Activated CD4-positive, alpha-beta memory T cell treated with anti-CD3 and anti-CD28 coated beads for 36 hours (primary cell): Measurements from ENCODE around the gene OR2S2. TPM values are rescaled to one million over a fixed set of nuclear protein-coding genes. Genes with fewer than 3 reads are reported as not detected.

Experiments
- CTCF ChIA-PET: fragments of 350-600 bp; sonication (Branson Sonifier 250); formaldehyde crosslinking; loops from one replicate; lab custom pipeline; 2021; ENCODE audit warnings: antibody characterized with exemption, inconsistent platforms; lab: Charles Lee
- POLR2A ChIA-PET: fragments of 350-600 bp; sonication (Branson Sonifier 250); formaldehyde crosslinking; loops from one replicate; lab custom pipeline; 2021; ENCODE audit warnings: antibody characterized with exemption; lab: Charles Lee
- DNase-seq: peaks from one replicate; pipeline ENCODE4 v3.0.0-alpha.2; 2020
- H3K27ac Mint-ChIP-seq: one replicate; pipeline ENCODE4 v1.8.0; 2021; ENCODE audit warnings: mixed read lengths
- H3K27me3 Mint-ChIP-seq: one replicate; pipeline ENCODE4 v1.8.0; 2021; ENCODE audit warnings: mixed read lengths
- H3K36me3 Mint-ChIP-seq: one replicate; pipeline ENCODE4 v1.8.0; 2021; ENCODE audit warnings: mixed read lengths
- H3K4me1 Mint-ChIP-seq: one replicate; pipeline ENCODE4 v1.8.0; 2021; ENCODE audit warnings: low read depth, mixed read lengths
- H3K4me3 Mint-ChIP-seq: one replicate; pipeline ENCODE4 v1.8.0; 2021; ENCODE audit warnings: mild to moderate bottlenecking, mixed read lengths
- H3K9me3 Mint-ChIP-seq: one replicate; pipeline ENCODE4 v1.8.0; 2021; ENCODE audit warnings: mixed read lengths
- intact Hi-C: fragments of 100-400 bp; cut with micrococcal nuclease; formaldehyde crosslinking; loops from one replicate; pipeline ENCODE4 v1.15.1; 2023
- total RNA-seq, 2 experiments: library from RNA; stranded (reverse); gene quantifications; one replicate each; pipeline ENCODE4 v1.2.3, GENCODE V29; 2021

Gene OR2S2
- total RNA-seq, 2 experiments from 2014 or later, result not detected

GRCh38 chr9:35990155-35990554 lies 32.2 kb upstream of the OR2S2 start:
- intact Hi-C loops, result no loop called here
- POLR2A ChIA-PET, result no interaction called here
- Mint-ChIP-seq H3K36me3 (no peaks in the 10 kb centered on the region), H3K4me3 (no peak overlapping the region), H3K4me1 (no peaks in the 10 kb centered on the region), H3K27ac (no peak overlapping the region), H3K27me3 (peaks cover 17% of the 10 kb centered on the region), H3K9me3 (no peaks in the 10 kb centered on the region)
- CTCF ChIA-PET, result no interaction called here
- no peak for DNase-seq

GRCh38 chr9:35984021-35984420 lies 26.1 kb upstream of the OR2S2 start:
- H3K27me3 Mint-ChIP-seq, result peaks cover 31% of the 10 kb centered on the region

GRCh38 chr9:35981699-35982098 lies 23.7 kb upstream of the OR2S2 start:
- Mint-ChIP-seq H3K4me3 (no peak overlapping the region), H3K27ac (no peak overlapping the region), H3K4me1 (peaks cover 2% of the 10 kb centered on the region), H3K27me3 (peaks cover 37% of the 10 kb centered on the region), H3K9me3 (no peaks in the 10 kb centered on the region), H3K36me3 (no peaks in the 10 kb centered on the region)
- ChIA-PET CTCF (no interaction called here), POLR2A (no interaction called here)
- intact Hi-C loops, result no loop called here
- no peak for DNase-seq

More at GRCh38 chr9:35984021-35984420, 26.1 kb upstream of the OR2S2 start:
- H3K9me3 Mint-ChIP-seq, result no peaks in the 10 kb centered on the region
- H3K36me3 Mint-ChIP-seq, result no peaks in the 10 kb centered on the region
- CTCF ChIA-PET, result interaction anchor here (0.6 to 1.6 kb wide), 3 partner anchors 25 to 116 kb away, joined by 3 to 5 read pairs (median 3); no protein-coding TSS in a partner anchor
- no peak overlapping the region for H3K4me3 Mint-ChIP-seq
- no peak overlapping the region for H3K27ac Mint-ChIP-seq
- POLR2A ChIA-PET, result no interaction called here
- intact Hi-C loops, result no loop called here
- no peak for DNase-seq
- H3K4me1 Mint-ChIP-seq, result peaks cover 2% of the 10 kb centered on the region

- intact Hi-C loops, result no loop called here
- peaks cover 2% of the 10 kb centered on the region for H3K4me1 Mint-ChIP-seq
- H3K27ac Mint-ChIP-seq, result no peak overlapping the region
- DNase-seq, result no peak
- H3K36me3 Mint-ChIP-seq, result peaks cover 7% of the 10 kb centered on the region
- ChIA-PET CTCF (interaction anchor here (1.0 kb wide), 1 partner anchor 43 kb away, joined by 3 read pairs; no protein-coding TSS in a partner anchor), POLR2A (no interaction called here)
- H3K4me3 Mint-ChIP-seq, result no peak overlapping the region
- peaks cover 7% of the 10 kb centered on the region for H3K9me3 Mint-ChIP-seq
- H3K27me3 Mint-ChIP-seq, result peaks cover 48% of the 10 kb centered on the region
Observed at GRCh38 chr9:35980289-35981011, 22.5 kb upstream of the OR2S2 start.

- ChIA-PET POLR2A (no interaction called here), CTCF (interaction anchor here (1.1 kb wide), 1 partner anchor 45 kb away, joined by 3 read pairs; no protein-coding TSS in a partner anchor)
- intact Hi-C loops, result no loop called here
Observed at GRCh38 chr9:35978792-35979191, 20.8 kb upstream of the OR2S2 start.

GRCh38 chr9:35976726-35977125 lies 18.8 kb upstream of the OR2S2 start:
- CTCF ChIA-PET, result no interaction called here
- no peak for DNase-seq
- H3K4me3 Mint-ChIP-seq, result no peak overlapping the region

More at GRCh38 chr9:35978792-35979191, 20.8 kb upstream of the OR2S2 start:
- Mint-ChIP-seq H3K4me3 (no peak overlapping the region), H3K27ac (no peak overlapping the region), H3K4me1 (peaks cover 2% of the 10 kb centered on the region), H3K36me3 (peaks cover 18% of the 10 kb centered on the region), H3K27me3 (peaks cover 56% of the 10 kb centered on the region), H3K9me3 (peaks cover 24% of the 10 kb centered on the region)
- no peak for DNase-seq

GRCh38 chr9:35974800-35975199 lies 16.8 kb upstream of the OR2S2 start:
- peaks cover 18% of the 10 kb centered on the region for H3K36me3 Mint-ChIP-seq
- intact Hi-C loops, result no loop called here
- peaks cover 4% of the 10 kb centered on the region for H3K4me1 Mint-ChIP-seq
- DNase-seq, result no peak
- H3K27ac Mint-ChIP-seq, result no peak overlapping the region
- H3K9me3 Mint-ChIP-seq, result peaks cover 24% of the 10 kb centered on the region
- ChIA-PET CTCF (interaction anchor here (1.5 kb wide), 1 partner anchor 48 kb away, joined by 4 read pairs; no protein-coding TSS in a partner anchor), POLR2A (no interaction called here)
- no peak overlapping the region for H3K4me3 Mint-ChIP-seq
- H3K27me3 Mint-ChIP-seq, result peaks cover 60% of the 10 kb centered on the region

More at GRCh38 chr9:35976726-35977125, 18.8 kb upstream of the OR2S2 start:
- Mint-ChIP-seq H3K27ac (no peak overlapping the region), H3K27me3 (peaks cover 67% of the 10 kb centered on the region), H3K36me3 (peaks cover 18% of the 10 kb centered on the region), H3K9me3 (peaks cover 24% of the 10 kb centered on the region), H3K4me1 (peaks cover 6% of the 10 kb centered on the region)
- intact Hi-C loops, result no loop called here
- POLR2A ChIA-PET, result interaction anchor here (1.0 kb wide), 1 partner anchor 11 kb away, joined by 3 read pairs; no protein-coding TSS in a partner anchor

- Mint-ChIP-seq H3K27ac (no peak overlapping the region), H3K9me3 (peaks cover 24% of the 10 kb centered on the region), H3K27me3 (peaks cover 51% of the 10 kb centered on the region), H3K36me3 (peaks cover 18% of the 10 kb centered on the region), H3K4me3 (no peak overlapping the region), H3K4me1 (peaks cover 4% of the 10 kb centered on the region)
- DNase-seq, result peak; percentile 33
- intact Hi-C loops, result no loop called here
- ChIA-PET POLR2A (interaction anchor here (1.1 kb wide), 1 partner anchor 35 kb away, joined by 3 read pairs; no protein-coding TSS in a partner anchor), CTCF (no interaction called here)
Observed at GRCh38 chr9:35972093-35972492, 14.1 kb upstream of the OR2S2 start.

GRCh38 chr9:35967042-35967441 lies 9.1 kb upstream of the OR2S2 start:
- Mint-ChIP-seq H3K4me3 (no peak overlapping the region), H3K4me1 (no peaks in the 10 kb centered on the region), H3K9me3 (no peaks in the 10 kb centered on the region), H3K27ac (no peak overlapping the region), H3K27me3 (peaks cover 11% of the 10 kb centered on the region), H3K36me3 (no peaks in the 10 kb centered on the region)
- POLR2A ChIA-PET, result no interaction called here
- DNase-seq, result no peak
- CTCF ChIA-PET, result interaction anchor here (1.4 kb wide), 1 partner anchor 136 kb away, joined by 4 read pairs; no protein-coding TSS in a partner anchor
- intact Hi-C loops, result no loop called here

- Mint-ChIP-seq H3K9me3 (no peaks in the 10 kb centered on the region), H3K36me3 (no peaks in the 10 kb centered on the region), H3K27ac (no peak overlapping the region), H3K4me3 (no peak overlapping the region), H3K27me3 (peaks cover 6% of the 10 kb centered on the region), H3K4me1 (no peaks in the 10 kb centered on the region)
- ChIA-PET CTCF (no interaction called here), POLR2A (no interaction called here)
- intact Hi-C loops, result no loop called here
- DNase-seq, result no peak
Observed at GRCh38 chr9:35966433-35966832, 8.5 kb upstream of the OR2S2 start.

- H3K4me1 Mint-ChIP-seq, result no peaks in the 10 kb centered on the region
- H3K27me3 Mint-ChIP-seq, result peaks cover 2% of the 10 kb centered on the region
- no peak overlapping the region for H3K4me3 Mint-ChIP-seq
- CTCF ChIA-PET, result interaction anchor here (0.6 to 1.5 kb wide), 5 partner anchors 8 to 58 kb away, joined by 3 to 6 read pairs (median 3); no protein-coding TSS in a partner anchor
- POLR2A ChIA-PET, result interaction anchor here (0.8 kb wide), 1 partner anchor 11 kb away, joined by 3 read pairs; no protein-coding TSS in a partner anchor
- intact Hi-C loops, result no loop called here
- no peaks in the 10 kb centered on the region for H3K9me3 Mint-ChIP-seq
- no peak for DNase-seq
- H3K27ac Mint-ChIP-seq, result no peak overlapping the region
- H3K36me3 Mint-ChIP-seq, result no peaks in the 10 kb centered on the region
Observed at GRCh38 chr9:35965011-35965410, 7.1 kb upstream of the OR2S2 start.

GRCh38 chr9:35962126-35962906 lies 4.4 kb upstream of the OR2S2 start:
- POLR2A ChIA-PET, result no interaction called here
- no peaks in the 10 kb centered on the region for H3K4me1 Mint-ChIP-seq
- no peaks in the 10 kb centered on the region for H3K36me3 Mint-ChIP-seq
- H3K27me3 Mint-ChIP-seq, result peaks cover 2% of the 10 kb centered on the region
- intact Hi-C loops, result no loop called here
- no peaks in the 10 kb centered on the region for H3K9me3 Mint-ChIP-seq
- H3K27ac Mint-ChIP-seq, result no peak overlapping the region
- CTCF ChIA-PET, result interaction anchor here (1.0 to 1.7 kb wide), 3 partner anchors 10 to 47 kb away, joined by 3 to 6 read pairs (median 3); no protein-coding TSS in a partner anchor
- no peak overlapping the region for H3K4me3 Mint-ChIP-seq
- DNase-seq, result no peak
